ENCODE results near the gene CABCOCO1. TPM values are rescaled to one million over a fixed set of nuclear protein-coding genes. Genes with fewer than 3 reads are reported as not detected.
A peak's percentile ranks its signal among the peaks of the same experiment; 100 is the strongest.

Gene CABCOCO1
- total RNA-seq, 2 experiments from 2014 or later = not detected

DNA sequence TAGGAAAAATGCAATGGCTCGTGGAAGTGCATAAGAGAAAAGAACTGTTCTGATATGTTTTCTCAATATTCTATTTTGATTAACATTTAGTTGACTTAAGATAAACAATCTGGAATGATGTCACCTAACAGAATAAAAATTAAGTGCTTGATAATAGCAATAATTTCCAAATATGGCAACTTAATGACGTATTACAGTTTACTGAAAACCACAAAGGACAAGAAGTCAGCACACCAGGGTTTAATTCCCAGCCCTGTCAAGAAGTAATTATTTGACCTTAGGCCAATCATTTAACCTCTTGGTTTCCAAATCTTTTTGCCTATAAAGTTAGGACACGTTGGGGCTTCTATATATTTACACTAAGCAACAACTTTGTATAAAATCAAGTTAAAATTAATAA is 95.7 kb downstream of the CABCOCO1 start:
- CTCF ChIA-PET = interaction anchor here (0.8 kb wide), 1 partner anchor 51 kb away, joined by 3 read pairs; no protein-coding TSS in a partner anchor
- no peaks in the 10 kb centered on the region for H3K27me3 Mint-ChIP-seq
- H3K4me3 Mint-ChIP-seq = no peak overlapping the region
- H3K36me3 Mint-ChIP-seq = no peaks in the 10 kb centered on the region
- no peak overlapping the region for H3K27ac Mint-ChIP-seq
- ATAC-seq (no peak), DNase-seq (no peak)
- peaks cover 8% of the 10 kb centered on the region for H3K4me1 Mint-ChIP-seq
- H3K9me3 Mint-ChIP-seq (ENCODE audit: low read depth) = no peaks in the 10 kb centered on the region

DNA sequence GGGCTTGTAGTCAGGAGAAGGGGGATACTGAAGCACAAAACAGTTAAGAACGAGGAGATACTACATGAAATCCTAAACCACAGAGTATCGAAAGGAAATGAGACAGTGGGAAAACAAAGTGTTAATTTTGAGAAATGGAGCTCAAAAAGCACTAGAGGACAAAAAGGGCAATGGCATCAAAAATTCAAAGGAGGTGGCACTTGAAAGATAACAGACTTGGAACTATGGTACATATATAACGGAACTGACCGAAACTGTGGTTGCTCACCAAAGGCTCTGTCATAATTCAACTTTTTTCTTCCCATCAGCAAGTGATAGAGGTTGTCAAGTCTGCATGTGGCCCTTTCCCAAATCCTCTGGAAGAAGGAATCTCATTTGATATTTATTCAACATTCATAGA is 97.0 kb downstream of the CABCOCO1 start:
- Mint-ChIP-seq H3K27ac (no peak overlapping the region), H3K4me1 (peaks cover 7% of the 10 kb centered on the region), H3K27me3 (no peaks in the 10 kb centered on the region), H3K36me3 (peaks cover 2% of the 10 kb centered on the region), H3K4me3 (no peak overlapping the region), H3K9me3 (ENCODE audit: low read depth) (peaks cover 2% of the 10 kb centered on the region)
- DNase-seq (no peak), ATAC-seq (no peak)
- CTCF ChIA-PET = no interaction called here

DNA sequence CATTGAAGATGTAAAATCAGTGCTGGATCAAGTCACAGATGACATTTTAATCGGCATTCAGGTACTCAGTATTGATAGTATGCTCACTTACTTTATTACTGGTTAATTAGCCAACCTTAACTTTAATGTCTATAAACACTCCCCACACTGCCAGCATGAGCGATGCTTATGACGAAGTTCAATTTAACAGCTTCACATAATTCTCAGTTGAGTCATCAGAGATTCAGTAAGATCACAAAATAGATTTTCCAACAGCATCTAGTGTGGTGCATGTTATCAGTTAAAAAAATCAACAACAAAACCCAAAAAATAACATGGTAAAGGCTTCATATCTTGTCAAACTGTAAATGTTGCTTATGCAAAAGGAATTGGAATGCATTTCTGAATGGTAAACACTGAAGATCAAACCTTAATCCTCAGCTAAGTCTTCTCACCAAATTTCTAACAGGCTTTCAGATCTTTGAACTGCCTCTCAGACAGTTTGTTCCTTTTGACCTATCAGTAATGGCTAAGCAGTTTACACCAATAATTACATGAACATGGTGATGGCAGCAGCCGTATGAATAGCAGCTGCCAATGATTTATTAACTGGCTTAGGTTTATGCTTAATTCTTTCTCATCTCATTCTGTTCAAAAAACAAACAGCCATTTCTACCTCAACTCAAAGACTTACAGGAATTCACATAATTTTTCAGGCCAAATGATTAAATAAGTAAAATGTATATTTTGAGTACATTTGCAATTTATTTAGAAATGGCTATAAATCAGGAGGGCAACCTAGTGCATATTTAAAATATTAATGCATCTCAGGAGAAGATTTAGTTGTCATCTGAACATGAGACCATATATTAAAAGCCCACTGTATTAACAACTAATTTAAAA is 98.5 kb downstream of the CABCOCO1 start:
- no peaks in the 10 kb centered on the region for H3K27me3 Mint-ChIP-seq
- peaks cover 2% of the 10 kb centered on the region for H3K9me3 Mint-ChIP-seq (ENCODE audit: low read depth)
- ATAC-seq (no peak), DNase-seq (no peak)
- no peak overlapping the region for H3K27ac Mint-ChIP-seq
- peaks cover 4% of the 10 kb centered on the region for H3K36me3 Mint-ChIP-seq
- no peak overlapping the region for H3K4me3 Mint-ChIP-seq
- CTCF ChIA-PET = interaction anchor here (2.4 kb wide), 1 partner anchor 10 kb away, joined by 11 read pairs; no protein-coding TSS in a partner anchor
- peaks cover 18% of the 10 kb centered on the region for H3K4me1 Mint-ChIP-seq

DNA sequence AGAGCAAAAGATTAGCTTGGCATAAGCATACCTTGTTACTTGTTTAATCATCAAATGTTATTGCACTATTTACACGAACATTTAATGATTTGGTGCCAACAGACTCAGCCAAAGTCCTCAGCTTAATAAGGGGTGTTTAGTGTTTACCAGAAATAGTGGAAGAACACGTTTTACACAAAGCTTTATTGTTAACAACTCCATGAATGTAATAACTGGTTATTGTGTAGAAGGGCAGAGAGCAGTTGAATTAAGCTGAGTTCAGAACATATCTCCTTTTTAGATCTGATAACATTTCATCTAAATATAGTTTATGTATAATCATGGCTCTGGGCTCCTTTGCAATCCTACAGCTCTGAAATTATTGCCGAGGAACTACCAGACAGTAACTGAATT is 99.1 kb downstream of the CABCOCO1 start:
- Mint-ChIP-seq H3K9me3 (ENCODE audit: low read depth) (peaks cover 2% of the 10 kb centered on the region), H3K36me3 (peaks cover 4% of the 10 kb centered on the region), H3K27ac (no peak overlapping the region), H3K4me3 (no peak overlapping the region), H3K27me3 (no peaks in the 10 kb centered on the region), H3K4me1 (peaks cover 18% of the 10 kb centered on the region)
- ATAC-seq (no peak), DNase-seq (no peak)
- CTCF ChIA-PET = interaction anchor here (1.5 to 2.4 kb wide), 2 partner anchors 10 to 15 kb away, joined by 4 to 11 read pairs; no protein-coding TSS in a partner anchor

DNA sequence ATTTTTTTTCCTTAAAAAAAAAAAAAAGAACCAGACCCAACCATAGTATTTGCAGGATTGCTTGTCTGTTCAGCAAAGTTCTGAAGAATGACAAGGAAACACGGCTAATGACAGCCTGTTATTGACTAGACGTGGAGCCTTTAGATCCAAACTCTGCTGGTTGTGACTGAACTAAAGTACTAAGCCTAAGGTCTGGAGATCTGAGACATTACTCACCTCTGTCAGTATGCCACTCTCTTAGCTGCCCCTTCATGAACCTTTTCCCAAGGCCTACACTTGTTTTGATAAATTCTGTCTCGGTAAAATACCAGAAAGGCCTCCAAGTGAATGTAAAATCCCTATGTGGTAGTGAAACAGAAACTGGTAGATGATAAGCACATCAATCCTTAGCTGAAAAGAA is 101.0 kb downstream of the CABCOCO1 start:
- no peak for DNase-seq
- Mint-ChIP-seq H3K27me3 (no peaks in the 10 kb centered on the region), H3K36me3 (peaks cover 4% of the 10 kb centered on the region), H3K27ac (no peak overlapping the region), H3K4me3 (no peak overlapping the region), H3K9me3 (ENCODE audit: low read depth) (peaks cover 2% of the 10 kb centered on the region), H3K4me1 (peaks cover 18% of the 10 kb centered on the region)
- ATAC-seq = no peak
- CTCF ChIA-PET = interaction anchor here (2.4 kb wide), 1 partner anchor 12 kb away, joined by 16 read pairs; no protein-coding TSS in a partner anchor

DNA sequence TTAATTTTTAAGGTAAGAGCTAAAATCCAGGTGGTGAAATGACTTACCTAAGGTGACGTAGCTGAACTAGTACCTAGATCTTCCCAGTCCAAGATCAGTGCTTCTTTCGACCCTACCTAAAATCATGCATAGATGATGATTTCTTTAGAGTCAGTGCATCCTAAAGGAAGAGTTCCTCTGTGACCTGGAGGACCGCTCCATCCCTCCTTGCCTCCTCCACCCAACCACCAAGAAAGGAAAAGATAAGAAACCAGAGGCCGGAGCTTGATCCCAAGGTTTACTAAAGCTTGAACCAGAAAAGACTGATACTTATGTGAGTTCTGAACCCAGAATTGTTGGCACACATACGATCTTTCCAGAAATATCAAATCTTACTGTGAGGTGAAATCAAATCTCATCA is 101.8 kb downstream of the CABCOCO1 start:
- Mint-ChIP-seq H3K36me3 (peaks cover 4% of the 10 kb centered on the region), H3K27ac (no peak overlapping the region), H3K27me3 (no peaks in the 10 kb centered on the region), H3K9me3 (ENCODE audit: low read depth) (peaks cover 2% of the 10 kb centered on the region), H3K4me3 (no peak overlapping the region), H3K4me1 (peaks cover 18% of the 10 kb centered on the region)
- ATAC-seq (no peak), DNase-seq (no peak)
- CTCF ChIA-PET = interaction anchor here (2.4 kb wide), 1 partner anchor 13 kb away, joined by 16 read pairs; no protein-coding TSS in a partner anchor

DNA sequence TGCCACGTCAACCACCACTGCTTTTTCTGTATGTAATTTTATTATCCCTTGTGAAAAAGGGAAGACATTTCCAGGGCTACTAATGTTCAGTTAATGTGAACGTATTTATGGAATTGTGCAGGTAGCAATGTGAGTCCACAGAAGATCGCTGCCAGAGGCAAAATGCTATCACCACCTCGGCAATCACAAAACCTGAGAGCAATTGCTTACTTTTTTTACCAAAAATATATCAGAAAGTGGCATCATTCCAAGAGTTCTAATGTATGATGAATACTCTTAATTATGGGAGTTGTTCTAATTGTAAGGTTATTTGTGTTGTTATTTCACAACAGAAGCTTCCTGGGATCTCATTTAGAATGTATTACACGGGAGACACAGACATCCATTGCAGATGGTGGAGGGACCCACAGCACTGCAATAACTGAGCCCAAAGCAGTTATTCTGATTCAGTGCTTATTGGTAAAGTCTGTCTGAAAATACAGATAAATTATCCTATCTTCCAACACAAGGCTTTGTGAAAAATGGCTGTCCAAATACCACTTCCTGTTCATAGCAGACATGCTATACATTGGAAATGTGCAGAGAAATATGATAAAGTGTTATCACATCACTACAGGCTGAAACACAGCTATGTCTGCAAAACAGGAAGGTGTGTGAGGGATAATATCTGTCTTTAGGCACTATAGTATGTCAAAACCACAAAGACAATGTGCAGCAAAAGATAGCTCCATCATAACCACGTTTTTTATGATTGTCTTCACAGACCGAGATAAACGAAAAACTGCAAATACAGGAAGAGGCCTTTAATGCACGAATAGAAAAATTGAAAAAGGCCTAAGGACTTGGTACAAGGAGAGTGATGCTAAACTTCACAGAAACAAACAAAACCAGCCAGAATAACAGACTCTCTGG is 102.7 kb downstream of the CABCOCO1 start:
- Mint-ChIP-seq H3K4me1 (peaks cover 18% of the 10 kb centered on the region), H3K4me3 (no peak overlapping the region), H3K27ac (peak overlapping the region; percentile 21), H3K27me3 (no peaks in the 10 kb centered on the region), H3K9me3 (ENCODE audit: low read depth) (peaks cover 2% of the 10 kb centered on the region), H3K36me3 (peaks cover 4% of the 10 kb centered on the region)
- CTCF ChIA-PET = interaction anchor here (1.4 to 2.4 kb wide), 2 partner anchors 14 to 19 kb away, joined by 3 to 16 read pairs; no protein-coding TSS in a partner anchor
- ATAC-seq (peak; percentile 61), DNase-seq (no peak)

DNA sequence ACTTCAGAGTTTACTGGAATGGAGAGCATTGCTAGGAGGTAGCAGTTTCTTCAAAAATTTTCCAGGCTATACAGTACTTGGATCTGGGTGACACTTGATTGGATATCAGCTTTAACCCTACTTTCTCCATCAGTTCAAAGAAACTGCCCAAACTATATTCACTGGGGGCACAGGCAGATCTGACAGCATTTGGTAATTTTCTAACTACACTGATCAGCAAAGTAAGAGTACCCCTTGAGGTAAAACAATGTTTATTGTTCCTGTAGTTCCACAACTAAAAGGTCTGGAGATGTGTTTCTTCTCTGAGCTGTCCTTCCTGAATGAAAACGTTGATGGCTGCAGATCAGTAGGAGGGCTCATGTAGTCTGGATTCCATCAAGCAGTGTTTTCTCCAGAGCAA is 104.2 kb downstream of the CABCOCO1 start:
- Mint-ChIP-seq H3K9me3 (ENCODE audit: low read depth) (peaks cover 2% of the 10 kb centered on the region), H3K4me3 (no peak overlapping the region), H3K27ac (no peak overlapping the region)

DNA sequence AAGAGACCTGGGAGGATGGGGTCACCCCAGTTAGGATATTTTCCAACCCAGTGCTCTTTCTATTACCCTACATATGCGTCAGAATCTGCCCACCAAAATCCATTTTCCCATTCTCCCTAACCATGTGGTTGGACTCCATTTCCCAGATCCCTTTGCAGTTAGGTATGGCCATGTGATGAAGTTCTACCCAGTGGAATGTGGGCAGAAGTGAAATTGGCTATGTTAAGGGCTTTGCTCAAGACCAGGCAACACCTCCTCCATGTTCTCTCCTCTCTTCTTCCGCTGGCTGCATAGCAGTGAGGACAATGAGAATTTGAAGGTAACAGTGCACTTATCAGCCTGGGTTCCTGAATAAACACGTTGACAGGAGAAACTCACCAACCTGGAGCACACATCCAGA is 111.3 kb downstream of the CABCOCO1 start:
- Mint-ChIP-seq H3K36me3 (peaks cover 2% of the 10 kb centered on the region), H3K27me3 (no peaks in the 10 kb centered on the region)

More for the DNA sequence above, 104.2 kb downstream of the CABCOCO1 start:
- CTCF ChIA-PET = no interaction called here
- H3K4me1 Mint-ChIP-seq = peaks cover 15% of the 10 kb centered on the region
- no peak for ATAC-seq
- DNase-seq = no peak
- no peaks in the 10 kb centered on the region for H3K27me3 Mint-ChIP-seq
- peaks cover 4% of the 10 kb centered on the region for H3K36me3 Mint-ChIP-seq

DNA sequence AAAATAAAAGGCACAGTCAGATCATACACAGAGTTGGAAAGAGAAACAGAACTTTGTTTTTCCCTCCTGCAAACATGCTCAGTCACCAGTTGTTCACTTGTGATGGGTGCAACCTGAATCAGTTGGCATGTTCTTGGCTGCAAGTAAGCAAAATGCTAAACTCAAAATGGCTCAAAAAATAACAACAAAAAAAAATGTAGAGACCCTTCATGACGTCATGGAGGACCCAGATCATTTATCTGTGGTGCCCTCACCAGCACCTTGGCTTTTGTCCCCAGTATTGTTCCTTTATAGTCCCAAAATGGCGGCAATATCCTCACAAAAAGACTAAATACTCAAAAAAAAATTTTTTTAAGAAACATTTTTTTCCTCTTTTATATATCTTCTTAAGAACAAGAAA is 112.4 kb downstream of the CABCOCO1 start:
- no peak for DNase-seq
- CTCF ChIA-PET = no interaction called here
- Mint-ChIP-seq H3K9me3 (ENCODE audit: low read depth) (no peaks in the 10 kb centered on the region), H3K27ac (no peak overlapping the region), H3K4me3 (no peak overlapping the region), H3K27me3 (no peaks in the 10 kb centered on the region), H3K4me1 (peaks cover 4% of the 10 kb centered on the region), H3K36me3 (peaks cover 4% of the 10 kb centered on the region)
- no peak for ATAC-seq

More for the DNA sequence above, 111.3 kb downstream of the CABCOCO1 start:
- ATAC-seq (no peak), DNase-seq (no peak)
- CTCF ChIA-PET = no interaction called here
- no peak overlapping the region for H3K4me3 Mint-ChIP-seq
- H3K27ac Mint-ChIP-seq = no peak overlapping the region
- H3K4me1 Mint-ChIP-seq = no peaks in the 10 kb centered on the region
- no peaks in the 10 kb centered on the region for H3K9me3 Mint-ChIP-seq (ENCODE audit: low read depth)

DNA sequence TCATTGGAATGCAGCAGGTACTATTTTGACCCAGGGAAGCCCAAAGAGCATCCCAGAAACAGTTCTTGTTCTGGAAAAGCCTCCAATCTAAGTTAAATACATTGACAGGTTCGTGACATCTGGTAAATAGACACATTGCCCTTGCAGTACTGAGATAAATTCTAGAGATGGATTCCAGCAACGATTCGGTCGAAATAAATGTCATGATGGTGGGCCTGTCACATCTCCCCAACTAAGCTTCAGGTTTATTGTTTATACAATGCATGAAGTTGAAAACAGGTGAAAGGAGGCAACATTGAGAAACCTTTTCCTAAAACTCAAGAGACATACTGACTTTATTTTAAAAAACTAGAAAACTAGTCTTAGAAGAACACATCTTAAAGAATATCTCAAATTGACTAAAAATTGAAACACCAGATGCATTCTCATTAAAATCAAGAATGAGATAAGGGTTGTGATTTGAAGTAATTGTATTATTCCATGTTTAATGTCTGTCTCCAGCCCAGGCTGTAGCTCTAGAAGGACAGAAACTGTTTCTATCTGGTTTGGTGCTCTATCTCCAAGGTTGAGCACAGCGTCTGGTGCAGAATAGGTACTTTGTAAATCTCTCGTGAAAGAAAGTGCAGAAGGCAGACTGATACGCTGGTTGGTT is 114.0 kb downstream of the CABCOCO1 start:
- DNase-seq (no peak), ATAC-seq (no peak)
- Mint-ChIP-seq H3K27me3 (no peaks in the 10 kb centered on the region), H3K9me3 (ENCODE audit: low read depth) (no peaks in the 10 kb centered on the region), H3K4me3 (no peak overlapping the region), H3K4me1 (peaks cover 19% of the 10 kb centered on the region), H3K27ac (no peak overlapping the region), H3K36me3 (peaks cover 6% of the 10 kb centered on the region)
- CTCF ChIA-PET = no interaction called here

DNA sequence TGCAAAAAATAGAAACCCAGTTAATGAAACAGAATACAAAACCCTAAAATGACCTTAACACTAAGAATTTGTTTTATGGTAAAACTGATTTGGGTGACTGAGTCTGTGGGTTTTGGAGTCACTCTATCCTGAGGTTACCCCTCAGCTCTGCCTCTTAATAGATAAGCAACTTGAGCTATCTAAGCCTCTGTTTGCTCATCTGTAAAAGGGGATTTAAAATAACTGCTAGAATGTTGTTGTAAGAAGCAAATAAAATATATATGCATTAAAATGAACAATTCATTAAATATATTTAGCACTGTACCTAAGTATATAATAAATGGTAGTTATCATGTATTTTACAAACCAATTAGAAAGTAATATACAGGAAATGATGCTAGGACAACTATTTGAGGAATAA is 115.4 kb downstream of the CABCOCO1 start:
- H3K27me3 Mint-ChIP-seq = no peaks in the 10 kb centered on the region
- peaks cover 16% of the 10 kb centered on the region for H3K36me3 Mint-ChIP-seq
- H3K27ac Mint-ChIP-seq = no peak overlapping the region
- DNase-seq (no peak), ATAC-seq (no peak)
- CTCF ChIA-PET = no interaction called here
- H3K4me3 Mint-ChIP-seq = no peak overlapping the region
- H3K4me1 Mint-ChIP-seq = peaks cover 28% of the 10 kb centered on the region
- peaks cover 2% of the 10 kb centered on the region for H3K9me3 Mint-ChIP-seq (ENCODE audit: low read depth)

DNA sequence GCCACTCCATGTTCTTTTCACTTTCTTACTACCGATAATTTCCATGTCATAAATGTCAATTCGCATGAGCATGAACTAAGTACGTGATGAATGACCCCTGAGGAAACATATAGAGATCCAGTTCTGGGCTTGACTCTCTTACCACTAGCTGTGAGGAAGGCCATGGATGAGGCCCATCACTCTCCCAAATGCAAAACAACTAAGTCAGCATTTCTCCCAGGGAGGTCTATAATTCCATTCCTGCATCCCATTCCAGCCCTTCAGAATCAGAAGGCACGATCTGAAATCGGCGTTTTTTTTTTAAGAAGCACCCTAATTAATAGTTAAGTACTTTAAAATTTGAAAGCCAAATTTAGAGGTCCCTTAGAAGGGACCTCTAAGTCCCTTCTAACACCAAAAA is 116.5 kb downstream of the CABCOCO1 start:
- CTCF ChIA-PET = no interaction called here
- peaks cover 37% of the 10 kb centered on the region for H3K4me1 Mint-ChIP-seq
- H3K9me3 Mint-ChIP-seq (ENCODE audit: low read depth) = peaks cover 2% of the 10 kb centered on the region
- H3K27ac Mint-ChIP-seq = no peak overlapping the region
- H3K36me3 Mint-ChIP-seq = peaks cover 21% of the 10 kb centered on the region
- H3K27me3 Mint-ChIP-seq = no peaks in the 10 kb centered on the region
- no peak overlapping the region for H3K4me3 Mint-ChIP-seq
- DNase-seq (no peak), ATAC-seq (no peak)

Measured in activated CD8-positive, alpha-beta memory T cell treated with anti-CD3 and anti-CD28 coated beads, Interleukin-2, amount 10 ng/mL, durations not matched to agents 7 days and 5 days (primary cell).